Measurements from ENCODE around the gene OGA.

The OGA gene

DNA sequence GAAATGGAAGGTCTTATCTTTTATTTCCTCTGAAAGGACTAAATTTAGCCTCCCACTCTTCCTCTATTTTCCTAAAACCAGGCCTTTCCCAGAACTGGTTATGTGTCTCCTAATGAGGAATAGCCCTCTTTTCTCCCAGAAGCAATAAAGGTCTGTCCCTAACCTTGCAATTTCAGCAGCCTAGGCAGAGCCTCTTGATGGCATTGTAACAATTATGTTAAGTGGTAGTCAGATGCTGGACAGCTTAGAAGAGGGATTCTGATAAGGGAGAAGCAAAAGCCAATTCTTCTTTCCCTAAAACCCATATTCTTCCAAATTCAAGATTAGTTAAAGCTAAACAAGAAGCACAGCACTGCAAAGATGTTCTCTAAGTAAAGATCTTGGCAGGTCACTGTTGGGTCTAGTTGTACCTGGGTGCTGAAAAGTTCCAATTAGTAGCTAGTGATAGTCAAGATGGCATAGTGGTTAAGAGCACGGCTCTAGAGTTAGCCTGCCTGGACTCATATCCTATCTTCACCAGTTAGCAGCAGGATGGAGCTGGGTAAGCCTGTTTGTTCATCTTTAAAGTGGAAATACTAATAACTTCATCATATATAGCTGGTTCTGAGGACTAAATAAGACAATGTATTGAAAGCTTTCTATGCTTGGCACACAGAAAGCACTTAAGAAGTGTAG, 39.7 kb upstream of the OGA start:
- Histone ChIP-seq H3K36me3 (ENCODE audit: control insufficient read depth in 2 of 2, insufficient read depth in 1 of 2, low read length in 2 of 2) (no peaks in the 10 kb centered on the region; a peak in 1 of 3 replicates), H3K4me1 (ENCODE audit: control insufficient read depth, insufficient read depth, low read length) (no peaks in the 10 kb centered on the region), H3K4me3 (ENCODE audit: low read depth, low read length) (no peak overlapping the region), H3K9me3 (ENCODE audit: control insufficient read depth, insufficient read depth, low read depth, low read length) (peaks cover 2% of the 10 kb centered on the region; the same call in 1 of the 2 replicates), H3K27ac (ENCODE audit: extremely low read depth, low read depth, low read length) (no peak overlapping the region)
- POLR2A ChIA-PET = no interaction called here
- CTCF ChIA-PET = interaction anchor here (0.6 to 2.4 kb wide), 4 partner anchors 17 to 890 kb away, joined by 3 to 14 read pairs (median 5); no protein-coding TSS in a partner anchor
- TF ChIP-seq ZNF654 (tag by site-specific recombination; IDR thresholded peaks at IDR 0.05; ENCODE audit: low read depth) = no peak
- TF ChIP-seq ZFP69B (tag by site-specific recombination; IDR thresholded peaks at IDR 0.05) = no peak
- no peak for TF ChIP-seq ZNF132 (tag by site-specific recombination; IDR thresholded peaks at IDR 0.05; ENCODE audit: borderline replicate concordance)
- TF ChIP-seq ZNF354C (tag by site-specific recombination; IDR thresholded peaks at IDR 0.05; ENCODE audit: borderline replicate concordance, low read depth) = no peak
- TF ChIP-seq ZNF624 (tag by site-specific recombination; IDR thresholded peaks at IDR 0.05) = no peak
- TF ChIP-seq ZXDB (tag by site-specific recombination; IDR thresholded peaks at IDR 0.05) = no peak
- TF ChIP-seq GLI2 (tag by site-specific recombination; IDR thresholded peaks at IDR 0.05; ENCODE audit: borderline replicate concordance, low read depth) = no peak
- TF ChIP-seq, protein P1, sequence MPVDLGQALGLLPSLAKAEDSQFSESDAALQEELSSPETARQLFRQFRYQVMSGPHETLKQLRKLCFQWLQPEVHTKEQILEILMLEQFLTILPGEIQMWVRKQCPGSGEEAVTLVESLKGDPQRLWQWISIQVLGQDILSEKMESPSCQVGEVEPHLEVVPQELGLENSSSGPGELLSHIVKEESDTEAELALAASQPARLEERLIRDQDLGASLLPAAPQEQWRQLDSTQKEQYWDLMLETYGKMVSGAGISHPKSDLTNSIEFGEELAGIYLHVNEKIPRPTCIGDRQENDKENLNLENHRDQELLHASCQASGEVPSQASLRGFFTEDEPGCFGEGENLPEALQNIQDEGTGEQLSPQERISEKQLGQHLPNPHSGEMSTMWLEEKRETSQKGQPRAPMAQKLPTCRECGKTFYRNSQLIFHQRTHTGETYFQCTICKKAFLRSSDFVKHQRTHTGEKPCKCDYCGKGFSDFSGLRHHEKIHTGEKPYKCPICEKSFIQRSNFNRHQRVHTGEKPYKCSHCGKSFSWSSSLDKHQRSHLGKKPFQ (tag by site-specific recombination; IDR thresholded peaks at IDR 0.05) = no peak
- TF ChIP-seq ZNF398 (tag by site-specific recombination; IDR thresholded peaks at IDR 0.05) = no peak
- TF ChIP-seq PATZ1 (tag by site-specific recombination; IDR thresholded peaks at IDR 0.05) = no peak
- TF ChIP-seq, protein P2, sequence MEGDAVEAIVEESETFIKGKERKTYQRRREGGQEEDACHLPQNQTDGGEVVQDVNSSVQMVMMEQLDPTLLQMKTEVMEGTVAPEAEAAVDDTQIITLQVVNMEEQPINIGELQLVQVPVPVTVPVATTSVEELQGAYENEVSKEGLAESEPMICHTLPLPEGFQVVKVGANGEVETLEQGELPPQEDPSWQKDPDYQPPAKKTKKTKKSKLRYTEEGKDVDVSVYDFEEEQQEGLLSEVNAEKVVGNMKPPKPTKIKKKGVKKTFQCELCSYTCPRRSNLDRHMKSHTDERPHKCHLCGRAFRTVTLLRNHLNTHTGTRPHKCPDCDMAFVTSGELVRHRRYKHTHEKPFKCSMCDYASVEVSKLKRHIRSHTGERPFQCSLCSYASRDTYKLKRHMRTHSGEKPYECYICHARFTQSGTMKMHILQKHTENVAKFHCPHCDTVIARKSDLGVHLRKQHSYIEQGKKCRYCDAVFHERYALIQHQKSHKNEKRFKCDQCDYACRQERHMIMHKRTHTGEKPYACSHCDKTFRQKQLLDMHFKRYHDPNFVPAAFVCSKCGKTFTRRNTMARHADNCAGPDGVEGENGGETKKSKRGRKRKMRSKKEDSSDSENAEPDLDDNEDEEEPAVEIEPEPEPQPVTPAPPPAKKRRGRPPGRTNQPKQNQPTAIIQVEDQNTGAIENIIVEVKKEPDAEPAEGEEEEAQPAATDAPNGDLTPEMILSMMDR (tag by site-specific recombination; IDR thresholded peaks at IDR 0.05) = no peak
- TF ChIP-seq, protein P3, sequence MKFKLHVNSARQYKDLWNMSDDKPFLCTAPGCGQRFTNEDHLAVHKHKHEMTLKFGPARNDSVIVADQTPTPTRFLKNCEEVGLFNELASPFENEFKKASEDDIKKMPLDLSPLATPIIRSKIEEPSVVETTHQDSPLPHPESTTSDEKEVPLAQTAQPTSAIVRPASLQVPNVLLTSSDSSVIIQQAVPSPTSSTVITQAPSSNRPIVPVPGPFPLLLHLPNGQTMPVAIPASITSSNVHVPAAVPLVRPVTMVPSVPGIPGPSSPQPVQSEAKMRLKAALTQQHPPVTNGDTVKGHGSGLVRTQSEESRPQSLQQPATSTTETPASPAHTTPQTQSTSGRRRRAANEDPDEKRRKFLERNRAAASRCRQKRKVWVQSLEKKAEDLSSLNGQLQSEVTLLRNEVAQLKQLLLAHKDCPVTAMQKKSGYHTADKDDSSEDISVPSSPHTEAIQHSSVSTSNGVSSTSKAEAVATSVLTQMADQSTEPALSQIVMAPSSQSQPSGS (tag by site-specific recombination; IDR thresholded peaks at IDR 0.05; ENCODE audit: low read depth) = no peak
- no peak for TF ChIP-seq ZNF621 (tag by site-specific recombination; IDR thresholded peaks at IDR 0.05)

- Histone ChIP-seq H3K4me3 (ENCODE audit: low read depth, low read length) (no peak overlapping the region), H3K9me3 (ENCODE audit: control insufficient read depth, insufficient read depth, low read depth, low read length) (peaks cover 2% of the 10 kb centered on the region; the same call in 1 of the 2 replicates), H3K4me1 (ENCODE audit: control insufficient read depth, insufficient read depth, low read length) (no peaks in the 10 kb centered on the region), H3K27ac (ENCODE audit: extremely low read depth, low read depth, low read length) (no peak overlapping the region), H3K36me3 (ENCODE audit: control insufficient read depth in 2 of 2, insufficient read depth in 1 of 2, low read length in 2 of 2) (no peaks in the 10 kb centered on the region; a peak in 1 of 3 replicates)
- CTCF ChIA-PET = interaction anchor here (0.7 to 2.5 kb wide), 3 partner anchors 15 to 1811 kb away, joined by 4 to 16 read pairs (median 12); no protein-coding TSS in a partner anchor
- POLR2A ChIA-PET = no interaction called here
- TF ChIP-seq ZBTB8A (tag by site-specific recombination; IDR thresholded peaks at IDR 0.05) (no peak), ZNF449 (tag by site-specific recombination; IDR thresholded peaks at IDR 0.05) (no peak), WT1 (tag by site-specific recombination; IDR thresholded peaks at IDR 0.05) (no peak), ZNF404 (tag by site-specific recombination; IDR thresholded peaks at IDR 0.05) (no peak), MYNN (tag by site-specific recombination; IDR thresholded peaks at IDR 0.05; ENCODE audit: borderline replicate concordance) (no peak), ZIC2 (tag by site-specific recombination; IDR thresholded peaks at IDR 0.05) (no peak), ZNF214 (tag by site-specific recombination; IDR thresholded peaks at IDR 0.05; ENCODE audit: borderline replicate concordance) (no peak), ZNF843 (tag by site-specific recombination; IDR thresholded peaks at IDR 0.05) (no peak), SP2 (tag by site-specific recombination; IDR thresholded peaks at IDR 0.05) (no peak), ZNF292 (tag by site-specific recombination; IDR thresholded peaks at IDR 0.05; ENCODE audit: borderline replicate concordance, low read depth) (no peak)
These were observed 38.4 kb upstream of the OGA start for GRCh38 chr10:101856626-101857025.
